ENCODE measurements around the gene BICRA.
"Not testable (repeated sequence)": the region's sequence is repeated elsewhere in the genome, so short reads cannot be mapped to it uniquely, and the experiment has no call there.

Gene BICRA

DNA sequence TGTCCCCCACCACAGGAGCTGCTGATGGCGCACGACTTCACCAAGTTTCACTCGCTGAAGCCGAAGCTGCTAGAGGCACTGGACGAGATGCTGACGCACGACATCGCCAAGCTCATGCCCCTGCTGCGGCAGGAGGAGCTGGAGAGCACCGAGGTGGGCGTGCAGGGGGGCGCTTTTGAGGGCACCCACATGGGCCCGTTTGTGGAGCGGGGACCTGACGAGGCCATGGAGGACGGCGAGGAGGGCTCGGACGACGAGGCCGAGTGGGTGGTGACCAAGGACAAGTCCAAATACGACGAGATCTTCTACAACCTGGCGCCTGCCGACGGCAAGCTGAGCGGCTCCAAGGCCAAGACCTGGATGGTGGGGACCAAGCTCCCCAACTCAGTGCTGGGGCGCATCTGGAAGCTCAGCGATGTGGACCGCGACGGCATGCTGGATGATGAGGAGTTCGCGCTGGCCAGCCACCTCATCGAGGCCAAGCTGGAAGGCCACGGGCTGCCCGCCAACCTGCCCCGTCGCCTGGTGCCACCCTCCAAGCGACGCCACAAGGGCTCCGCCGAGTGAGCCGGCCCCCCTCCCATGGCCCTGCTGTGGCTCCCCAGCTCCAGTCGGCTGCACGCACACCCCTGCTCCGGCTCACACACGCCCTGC is 132.1 kb downstream of the BICRA start:
- DNase-seq (ENCODE audit: low read depth): no peak
- TF ChIP-seq, protein P1, sequence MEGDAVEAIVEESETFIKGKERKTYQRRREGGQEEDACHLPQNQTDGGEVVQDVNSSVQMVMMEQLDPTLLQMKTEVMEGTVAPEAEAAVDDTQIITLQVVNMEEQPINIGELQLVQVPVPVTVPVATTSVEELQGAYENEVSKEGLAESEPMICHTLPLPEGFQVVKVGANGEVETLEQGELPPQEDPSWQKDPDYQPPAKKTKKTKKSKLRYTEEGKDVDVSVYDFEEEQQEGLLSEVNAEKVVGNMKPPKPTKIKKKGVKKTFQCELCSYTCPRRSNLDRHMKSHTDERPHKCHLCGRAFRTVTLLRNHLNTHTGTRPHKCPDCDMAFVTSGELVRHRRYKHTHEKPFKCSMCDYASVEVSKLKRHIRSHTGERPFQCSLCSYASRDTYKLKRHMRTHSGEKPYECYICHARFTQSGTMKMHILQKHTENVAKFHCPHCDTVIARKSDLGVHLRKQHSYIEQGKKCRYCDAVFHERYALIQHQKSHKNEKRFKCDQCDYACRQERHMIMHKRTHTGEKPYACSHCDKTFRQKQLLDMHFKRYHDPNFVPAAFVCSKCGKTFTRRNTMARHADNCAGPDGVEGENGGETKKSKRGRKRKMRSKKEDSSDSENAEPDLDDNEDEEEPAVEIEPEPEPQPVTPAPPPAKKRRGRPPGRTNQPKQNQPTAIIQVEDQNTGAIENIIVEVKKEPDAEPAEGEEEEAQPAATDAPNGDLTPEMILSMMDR (IDR thresholded peaks at IDR 0.05; ENCODE audit: insufficient read depth, low read depth, low read length, missing control alignments): no peak
- H3K4me3 ChIP-seq (ENCODE audit: low read length): no peak overlapping the region

GRCh38 chr19:47741544-47742140 is 132.7 kb downstream of the BICRA start:
- TF ChIP-seq, protein P1 (IDR thresholded peaks at IDR 0.05; ENCODE audit: insufficient read depth, low read depth, low read length, missing control alignments): no peak
- H3K4me3 ChIP-seq (ENCODE audit: low read length): no peak overlapping the region
- no peak for DNase-seq (ENCODE audit: low read depth)

- no peak overlapping the region for H3K4me3 ChIP-seq (ENCODE audit: low read length)
- TF ChIP-seq, protein P1 (IDR thresholded peaks at IDR 0.05; ENCODE audit: insufficient read depth, low read depth, low read length, missing control alignments): no peak
- DNase-seq (ENCODE audit: low read depth): no peak
Measured at GRCh38 chr19:47742634-47743033, 133.7 kb downstream of the BICRA start.

DNA sequence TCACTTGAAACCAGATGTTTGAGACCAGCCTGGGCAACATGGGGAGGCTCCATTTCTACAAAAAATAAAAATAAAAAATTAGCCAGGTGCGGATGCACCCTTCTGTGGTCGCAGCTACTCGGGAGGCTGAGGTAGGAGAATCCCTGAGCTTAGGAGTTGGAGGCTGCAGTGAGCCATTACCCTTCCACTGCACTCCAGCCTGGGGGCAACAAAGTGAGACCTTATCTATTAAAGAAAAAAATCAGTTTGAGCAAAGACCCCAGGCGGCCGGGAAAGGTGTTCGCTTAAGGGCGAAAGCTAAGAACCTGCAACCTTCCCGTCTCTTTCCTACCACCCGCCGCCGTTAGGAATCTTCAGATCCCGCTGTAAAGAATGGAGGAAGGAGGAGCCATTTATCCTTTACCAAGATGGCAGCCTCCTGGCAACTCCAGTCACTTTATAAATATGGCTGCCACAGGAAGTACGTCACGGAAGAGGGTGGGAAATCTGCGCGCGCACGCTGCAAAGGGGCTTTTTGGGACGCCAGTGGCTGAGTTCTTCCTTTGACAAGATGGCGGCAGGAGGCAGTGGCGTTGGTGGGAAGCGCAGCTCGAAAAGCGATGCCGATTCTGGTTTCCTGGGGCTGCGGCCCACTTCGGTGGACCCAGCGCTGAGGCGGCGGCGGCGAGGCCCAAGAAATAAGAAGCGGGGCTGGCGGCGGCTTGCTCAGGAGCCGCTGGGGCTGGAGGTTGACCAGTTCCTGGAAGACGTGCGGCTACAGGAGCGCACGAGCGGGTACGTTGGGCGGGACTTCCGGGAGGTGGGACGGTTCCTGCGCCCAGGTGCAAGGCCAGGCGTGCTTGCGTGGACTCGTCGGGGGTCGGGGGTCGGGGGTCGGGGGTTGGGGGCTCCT is 136.3 kb downstream of the BICRA start, which contains the start of gene NOP53:
Gene NOP53 (plus strand): TSS at position 537 of the 892 bp plus-strand sequence. CDS start 14 bp downstream, at position 551.
- TF ChIP-seq, protein P1 (IDR thresholded peaks at IDR 0.05; ENCODE audit: insufficient read depth, low read depth, low read length, missing control alignments): no peak
- peak; percentile 97 for DNase-seq (ENCODE audit: low read depth)
- H3K4me3 ChIP-seq (ENCODE audit: low read length): peak within 1 kb of the TSS; percentile 62

DNA sequence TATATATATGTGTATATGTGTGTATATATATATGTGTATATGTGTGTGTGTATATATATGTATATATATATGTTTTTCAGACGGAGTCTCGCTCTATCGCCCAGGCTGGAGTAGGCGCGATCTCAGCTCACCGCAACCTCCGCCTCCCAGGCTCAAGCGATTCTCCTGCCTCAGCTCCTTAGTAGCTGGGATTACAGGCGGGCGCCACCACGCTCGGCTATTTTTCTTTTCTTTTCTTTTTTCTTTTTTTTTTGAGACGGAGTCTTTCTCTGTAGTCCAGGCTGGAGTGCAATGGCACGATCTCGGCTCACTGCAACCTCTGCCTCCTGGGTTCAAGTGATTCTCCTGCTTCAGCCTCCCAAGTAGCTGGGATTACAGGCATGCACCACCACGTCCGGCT is 137.2 kb downstream of the BICRA start:
- not testable (repeated sequence) for DNase-seq (ENCODE audit: low read depth)
- H3K4me3 ChIP-seq (ENCODE audit: low read length): peak overlapping the region; percentile 62

DNA sequence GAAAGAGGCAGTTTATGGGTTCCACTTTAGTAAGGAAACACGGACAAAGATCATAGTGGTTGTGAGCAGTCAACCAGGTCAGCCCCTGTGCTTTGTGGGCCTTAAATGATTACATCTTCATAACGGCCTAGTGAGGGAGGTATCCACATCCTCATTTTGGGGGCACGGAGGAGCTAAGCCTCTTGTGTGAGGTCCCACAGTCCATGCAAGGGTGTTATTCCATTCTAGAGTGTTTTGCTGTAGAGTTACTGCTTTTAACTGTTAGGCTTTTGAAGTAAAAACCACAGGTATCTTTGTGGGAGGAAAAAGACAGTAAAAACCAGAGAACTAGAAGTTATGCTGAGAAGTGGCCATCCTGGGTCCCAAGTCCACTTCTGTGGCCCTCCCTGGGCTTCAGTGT is 140.4 kb downstream of the BICRA start:
- no peak overlapping the region for H3K4me3 ChIP-seq (ENCODE audit: low read length)
- DNase-seq (ENCODE audit: low read depth): no peak
- TF ChIP-seq, protein P1 (IDR thresholded peaks at IDR 0.05; ENCODE audit: insufficient read depth, low read depth, low read length, missing control alignments): no peak

GRCh38 chr19:47750752-47751151 is 141.8 kb downstream of the BICRA start:
- no peak overlapping the region for H3K4me3 ChIP-seq (ENCODE audit: low read length)
- TF ChIP-seq, protein P1 (IDR thresholded peaks at IDR 0.05; ENCODE audit: insufficient read depth, low read depth, low read length, missing control alignments): no peak
- no peak for DNase-seq (ENCODE audit: low read depth)
